Kidney epithelial cell (primary cell): Measurements from ENCODE around the gene ARMCX5. TPM values are rescaled to one million over a fixed set of nuclear protein-coding genes. Genes with fewer than 3 reads are reported as not detected.

ENCODE experiments used
- DNase-seq: peaks from one replicate; pipeline ENCODE4 v3.0.0-alpha.2; 2010; ENCODE audit warnings: low read depth
- H3K27me3 ChIP-seq: 2 replicates; pipeline ENCODE4 v1.6.0; 2011; ENCODE audit warnings: low read length; ENCODE audit not compliant: control insufficient read depth, insufficient read depth
- H3K36me3 ChIP-seq: 2 replicates; pipeline ENCODE4 v1.5.1; 2011; ENCODE audit warnings: low read length; ENCODE audit not compliant: control insufficient read depth, insufficient read depth
- H3K4me3 ChIP-seq: 2 replicates; pipeline ENCODE4 v1.5.1; 2011; ENCODE audit warnings: low read depth, mild to moderate bottlenecking, control low read depth, low read length
- CTCF ChIP-seq: IDR thresholded peaks from 2 replicates; pipeline ENCODE4 v1.5.1; 2011; ENCODE audit warnings: mild to moderate bottlenecking, moderate library complexity, low read length, control low read depth, inconsistent platforms; ENCODE audit not compliant: insufficient read depth, poor library complexity, severe bottlenecking
- total RNA-seq: library from RNA; depleted of rRNA; stranded (reverse); fragments of >200 nt; gene quantifications from 2 replicates; pipeline ENCODE4 v1.2.3, GENCODE V29; 2015

ARMCX5 gene
- total RNA-seq, 1 donor from 2014 or later = 14.8 TPM

- DNase-seq = no peak
- no peaks in the 10 kb centered on the region for H3K27me3 ChIP-seq
- no peaks in the 10 kb centered on the region for H3K36me3 ChIP-seq
- no peak for TF ChIP-seq CTCF
- H3K4me3 ChIP-seq = no peak overlapping the region
Observed at GRCh38 chrX:102637561-102637960, 38.2 kb downstream of the ARMCX5 start.

- Histone ChIP-seq H3K36me3 (no peaks in the 10 kb centered on the region), H3K27me3 (no peaks in the 10 kb centered on the region), H3K4me3 (peak overlapping the region; percentile 45)
- DNase-seq = no peak
- no peak for TF ChIP-seq CTCF
Observed at GRCh38 chrX:102650903-102651241, 51.6 kb downstream of the ARMCX5 start.

DNA sequence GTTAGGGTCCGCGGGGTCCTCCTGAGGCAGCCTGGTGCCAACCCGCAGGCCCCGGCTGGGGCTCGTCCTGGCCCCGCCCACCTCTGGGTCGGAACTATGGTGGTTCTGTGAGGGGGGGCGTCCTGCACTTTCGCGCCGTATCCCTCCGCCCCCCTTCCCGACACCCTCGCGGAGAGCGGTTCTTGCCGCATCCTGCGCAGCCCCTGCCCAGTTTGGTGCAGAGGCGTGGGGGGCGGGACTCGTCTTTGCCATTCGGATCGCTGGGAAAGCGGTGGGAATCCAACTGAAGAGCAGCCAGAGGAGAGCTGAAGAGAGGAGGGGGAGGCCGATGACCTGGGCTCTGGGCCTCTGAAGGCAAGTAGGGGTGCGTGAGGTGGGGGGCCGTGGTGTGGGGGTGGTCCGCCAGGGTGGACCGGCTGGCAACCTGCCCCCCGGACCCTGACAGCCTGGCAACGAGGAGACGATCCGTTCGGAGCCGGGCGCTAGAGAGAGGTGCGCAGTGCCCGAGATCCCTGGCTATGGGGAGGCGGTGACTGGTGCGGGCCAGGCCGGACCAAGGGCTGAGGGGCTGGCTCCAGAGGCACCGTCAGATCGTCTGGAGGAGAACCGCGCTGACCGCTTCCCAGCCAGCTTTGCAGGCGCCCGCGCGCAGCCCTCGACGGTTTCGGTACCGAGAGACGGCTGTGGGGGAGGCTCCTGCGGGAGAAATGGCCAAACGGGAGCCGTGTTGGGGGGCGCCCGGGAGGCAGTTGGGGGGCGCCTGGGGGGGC is 52.1 kb downstream of the ARMCX5 start, which contains the start of gene GPRASP1:
Gene GPRASP1, plus strand, starts transcription at position 242 of the 770 bp plus-strand sequence. CDS start 2,431 bp downstream, outside the sequence.
- TF ChIP-seq CTCF = no peak
- no peak for DNase-seq
- no peaks in the 10 kb centered on the region for H3K27me3 ChIP-seq
- H3K4me3 ChIP-seq = peak within 1 kb of the TSS; percentile 45
- H3K36me3 ChIP-seq = no peaks in the 10 kb centered on the region

GRCh38 chrX:102652031-102652688 is 52.8 kb downstream of the ARMCX5 start:
- Histone ChIP-seq H3K36me3 (no peaks in the 10 kb centered on the region), H3K4me3 (peak overlapping the region; percentile 45), H3K27me3 (no peaks in the 10 kb centered on the region)
- DNase-seq = no peak
- TF ChIP-seq CTCF = peak; percentile 41

Other genes starting within 250 kb of the ARMCX5 start
- not detected in 2 replicates for gene NXF2B, start 159.5 kb upstream of the ARMCX5 start, total RNA-seq
- 0.14 and 0.42 TPM in 2 replicates for gene TCP11X2, start 127.7 kb upstream of the ARMCX5 start, total RNA-seq
- gene TMSB15A, start 82.8 kb upstream of the ARMCX5 start, total RNA-seq = 4.9 and 6.2 TPM in 2 replicates
- 0.41 and 1.5 TPM in 2 replicates for gene GPRASP1, start 52.0 kb downstream of the ARMCX5 start, total RNA-seq
- 10.5 and 10.6 TPM in 2 replicates for gene GPRASP2, start 112.9 kb downstream of the ARMCX5 start, total RNA-seq
- 3.1 and 9.5 TPM in 2 replicates for gene GPRASP3, start 121.2 kb downstream of the ARMCX5 start, total RNA-seq